Measurements from ENCODE around the gene PDIA5.

Gene PDIA5

DNA sequence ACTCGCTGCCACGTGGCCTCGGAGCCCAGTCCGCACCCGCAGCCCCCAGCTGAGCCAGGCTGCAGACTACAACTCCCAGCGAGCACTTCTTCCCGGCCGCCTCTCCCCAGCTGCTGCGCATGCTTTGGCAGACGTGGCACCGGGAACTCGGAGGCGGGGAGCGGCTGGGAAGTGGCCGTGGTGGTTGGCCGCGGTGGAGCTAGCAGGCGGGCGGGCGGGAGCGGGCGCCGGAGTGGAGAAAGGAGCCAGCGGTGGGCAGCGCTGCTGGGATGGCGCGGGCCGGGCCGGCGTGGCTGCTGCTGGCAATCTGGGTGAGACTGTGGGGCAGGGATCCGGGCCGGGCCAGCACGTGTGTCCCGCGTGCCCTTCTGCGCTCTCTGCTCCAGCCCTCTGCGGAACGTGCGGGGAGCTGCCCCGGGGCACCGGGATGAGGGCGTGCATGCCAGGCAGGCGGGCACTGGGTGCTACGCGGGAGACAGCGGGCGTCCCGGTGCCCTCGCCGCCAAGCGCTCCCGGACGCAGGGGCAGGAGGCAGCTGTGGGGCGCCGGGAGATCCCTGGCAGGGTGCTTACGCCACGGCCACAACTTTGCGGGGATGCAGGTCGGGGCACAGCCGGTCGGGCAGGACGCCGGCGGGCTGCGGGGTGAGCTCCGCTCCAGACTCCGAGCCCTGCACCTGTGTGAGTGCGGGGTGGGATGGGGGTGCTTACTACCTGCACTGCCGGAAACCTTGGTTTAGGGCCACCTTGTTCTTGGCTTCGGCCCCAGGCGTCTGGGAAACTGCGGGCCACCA, at the start of gene PDIA5:
PDIA5 (plus strand) TSS at position 130 of the 793 bp plus-strand sequence; CDS start at position 270, 140 bp downstream.
- TF ChIP-seq, protein P1, sequence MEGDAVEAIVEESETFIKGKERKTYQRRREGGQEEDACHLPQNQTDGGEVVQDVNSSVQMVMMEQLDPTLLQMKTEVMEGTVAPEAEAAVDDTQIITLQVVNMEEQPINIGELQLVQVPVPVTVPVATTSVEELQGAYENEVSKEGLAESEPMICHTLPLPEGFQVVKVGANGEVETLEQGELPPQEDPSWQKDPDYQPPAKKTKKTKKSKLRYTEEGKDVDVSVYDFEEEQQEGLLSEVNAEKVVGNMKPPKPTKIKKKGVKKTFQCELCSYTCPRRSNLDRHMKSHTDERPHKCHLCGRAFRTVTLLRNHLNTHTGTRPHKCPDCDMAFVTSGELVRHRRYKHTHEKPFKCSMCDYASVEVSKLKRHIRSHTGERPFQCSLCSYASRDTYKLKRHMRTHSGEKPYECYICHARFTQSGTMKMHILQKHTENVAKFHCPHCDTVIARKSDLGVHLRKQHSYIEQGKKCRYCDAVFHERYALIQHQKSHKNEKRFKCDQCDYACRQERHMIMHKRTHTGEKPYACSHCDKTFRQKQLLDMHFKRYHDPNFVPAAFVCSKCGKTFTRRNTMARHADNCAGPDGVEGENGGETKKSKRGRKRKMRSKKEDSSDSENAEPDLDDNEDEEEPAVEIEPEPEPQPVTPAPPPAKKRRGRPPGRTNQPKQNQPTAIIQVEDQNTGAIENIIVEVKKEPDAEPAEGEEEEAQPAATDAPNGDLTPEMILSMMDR (IDR thresholded peaks at IDR 0.05) = no peak

DNA sequence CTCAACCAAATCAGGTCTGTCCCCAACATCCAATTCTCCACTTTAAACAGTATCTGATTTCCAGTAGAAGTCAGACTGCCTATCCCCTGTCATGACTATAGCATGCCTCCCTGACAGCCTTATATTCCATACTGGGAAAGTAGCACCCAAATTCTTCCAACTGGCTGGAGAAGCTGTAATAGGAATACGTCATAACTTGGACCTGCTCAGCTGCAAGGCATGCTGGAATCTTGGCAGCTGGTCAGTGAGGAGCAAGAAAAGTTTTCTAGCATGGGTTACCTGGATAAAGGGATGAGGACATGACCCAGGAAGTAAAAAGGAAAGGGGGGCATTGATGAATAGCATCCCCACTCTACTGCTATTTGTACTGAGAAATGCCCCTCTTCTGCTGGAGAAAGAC, 48.1 kb upstream of the PDIA5 start:
- TF ChIP-seq, protein P1 (IDR thresholded peaks at IDR 0.05) = no peak

DNA sequence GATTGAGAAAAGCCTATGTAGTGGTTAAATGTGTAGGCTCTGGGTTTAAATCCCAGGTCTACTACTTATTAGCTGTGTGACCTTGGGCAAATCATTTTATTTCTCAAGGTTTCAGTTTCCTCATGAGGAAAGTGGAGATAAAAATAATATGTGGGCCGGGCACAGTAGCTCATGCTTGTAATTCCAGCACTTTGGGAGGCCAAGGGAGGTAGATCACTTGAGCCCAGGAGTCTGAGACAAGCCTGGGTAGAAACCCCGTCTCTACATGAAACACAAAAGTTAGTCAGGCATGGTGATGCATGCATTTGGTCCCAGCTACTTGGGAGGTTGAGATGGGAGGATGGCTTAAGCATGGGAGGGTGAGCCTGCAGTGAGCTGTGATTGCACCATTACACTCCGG, 47.7 kb upstream of the PDIA5 start:
- TF ChIP-seq, protein P1 (IDR thresholded peaks at IDR 0.05) = no peak

DNA sequence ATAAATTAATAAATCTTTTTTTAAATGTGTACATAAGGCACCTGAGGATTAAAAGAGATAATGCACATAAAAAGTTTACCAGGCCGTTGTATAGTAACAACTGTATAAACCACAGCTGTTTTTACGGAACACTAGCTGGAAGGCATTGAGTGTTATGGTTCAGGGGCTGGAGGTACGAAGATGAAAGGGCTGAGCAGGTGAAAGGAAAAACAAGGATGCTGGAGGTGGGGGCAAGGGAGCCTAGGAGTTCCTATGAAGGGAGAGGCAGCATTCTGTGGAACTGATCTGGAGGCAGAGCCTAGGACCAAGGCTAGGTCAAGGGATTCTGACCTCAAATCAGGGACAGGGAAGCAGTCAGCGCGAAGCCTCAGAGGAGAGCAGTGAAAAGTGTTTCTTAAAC, 47.2 kb upstream of the PDIA5 start:
- TF ChIP-seq, protein P1 (IDR thresholded peaks at IDR 0.05) = no peak

DNA sequence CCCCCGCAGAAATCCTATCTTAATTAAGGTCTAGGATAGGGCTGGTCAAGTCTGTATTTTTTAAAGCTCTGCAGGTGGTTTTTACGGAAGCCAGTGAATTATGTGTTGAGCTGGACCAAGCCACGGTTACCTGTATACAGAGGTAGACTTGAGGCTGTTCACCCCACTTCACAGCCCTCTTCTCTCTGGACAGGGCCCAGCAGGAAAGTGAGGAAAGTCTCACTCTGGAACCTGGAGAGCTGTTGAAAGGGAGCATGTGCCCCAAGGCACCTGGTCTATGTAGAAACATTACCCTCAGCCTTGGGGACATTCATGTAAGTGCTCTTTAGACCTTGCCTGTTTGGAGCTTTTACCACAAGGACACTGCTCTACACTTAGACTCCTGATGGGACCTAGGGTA, 46.1 kb upstream of the PDIA5 start:
- TF ChIP-seq, protein P1 (IDR thresholded peaks at IDR 0.05) = no peak

DNA sequence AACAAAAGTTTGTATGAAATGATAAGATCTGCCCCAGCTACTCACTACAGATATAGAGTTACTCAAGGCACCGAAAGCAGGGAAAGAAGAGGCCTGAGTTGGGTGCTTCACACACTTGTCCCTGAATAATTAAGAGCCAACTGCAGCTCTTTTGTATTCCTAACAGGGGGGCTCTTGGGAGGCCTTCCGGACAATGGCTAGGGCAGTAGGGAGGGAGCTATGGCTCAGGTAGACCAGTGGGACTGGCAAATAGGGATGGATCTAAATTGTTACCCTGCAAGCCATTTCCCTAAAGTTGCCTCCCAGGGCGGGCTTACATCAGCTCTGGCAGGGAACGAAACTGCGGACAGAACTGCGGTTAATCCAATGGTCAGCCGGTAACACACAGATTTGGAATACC, 45.4 kb upstream of the PDIA5 start:
- TF ChIP-seq, protein P1 (IDR thresholded peaks at IDR 0.05) = no peak

DNA sequence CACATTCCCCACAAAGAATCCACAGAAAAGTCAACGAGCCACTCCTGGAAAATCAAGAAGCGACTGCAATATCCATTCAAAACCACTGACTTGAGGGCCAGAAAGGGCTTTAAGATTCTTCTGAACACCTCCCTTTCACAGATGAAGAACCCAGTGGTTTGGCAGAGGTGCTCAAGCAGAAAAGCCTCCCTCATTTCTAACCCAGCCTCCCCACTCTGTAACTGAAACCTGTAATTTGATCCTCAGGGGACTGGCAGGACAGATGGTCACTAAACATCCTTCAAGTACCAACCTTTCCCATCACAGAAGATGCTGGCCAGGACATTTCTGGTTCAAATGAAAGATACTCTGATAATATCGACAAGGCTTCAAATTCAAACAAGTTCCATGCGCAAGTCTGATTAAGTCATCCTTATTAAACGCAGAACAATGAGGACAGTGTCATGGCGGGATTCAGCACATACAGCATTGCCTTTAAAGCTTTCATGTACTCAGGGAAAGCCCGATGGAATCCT, 44.8 kb upstream of the PDIA5 start:
- TF ChIP-seq, protein P1 (IDR thresholded peaks at IDR 0.05) = no peak
